ENCODE data around the gene KREMEN1. TPM values are rescaled to one million over a fixed set of nuclear protein-coding genes. Genes with fewer than 3 reads are reported as not detected.

Gene KREMEN1
- total and polyA plus RNA-seq, 5 donors from 2014 or later, result 0.10 TPM; not detected in 4

DNA sequence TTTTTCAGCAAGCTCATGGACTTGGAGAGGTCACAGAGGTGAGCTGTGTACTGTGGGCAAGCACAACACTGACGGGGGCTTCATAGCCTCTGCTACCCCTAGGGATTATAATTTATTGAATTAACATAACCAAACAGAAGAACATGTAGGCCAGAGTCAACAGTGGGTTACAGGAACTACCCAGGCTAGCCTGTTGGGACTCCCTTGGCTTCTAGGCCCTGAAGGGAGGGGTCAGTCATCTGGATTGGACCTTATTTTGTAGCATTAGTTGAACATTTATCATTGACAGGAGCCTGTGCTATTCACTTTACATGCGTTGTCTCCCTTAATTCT lies 56.9 kb downstream of the KREMEN1 start:
- Mint-ChIP-seq H3K4me1 (no peaks in the 10 kb centered on the region), H3K4me3 (no peak overlapping the region), H3K36me3 (no peaks in the 10 kb centered on the region), H3K27me3 (peaks cover 19% of the 10 kb centered on the region), H3K27ac (no peak overlapping the region), H3K9me3 (no peaks in the 10 kb centered on the region)
- Histone ChIP-seq H3K4me1 (ENCODE audit: control insufficient read depth, insufficient read depth, low read length, poor library complexity, severe bottlenecking) (no peaks in the 10 kb centered on the region), H3K27ac (ENCODE audit: insufficient read depth, low read length, poor library complexity, severe bottlenecking) (no peak overlapping the region), H3K36me3 (ENCODE audit: control insufficient read depth, insufficient read depth, low read length) (no peaks in the 10 kb centered on the region), H3K4me3 (ENCODE audit: low read depth, low read length) (no peak overlapping the region), H3K9me3 (ENCODE audit: control insufficient read depth in 2 of 2, low read length in 2 of 2) (no peaks in the 10 kb centered on the region), H3K27me3 (ENCODE audit: control insufficient read depth, insufficient read depth, low read length) (peaks cover under 1% of the 10 kb centered on the region)
- ATAC-seq (ENCODE audit: low read depth in 2 of 2) (no peak), DNase-seq (no peak)

DNA sequence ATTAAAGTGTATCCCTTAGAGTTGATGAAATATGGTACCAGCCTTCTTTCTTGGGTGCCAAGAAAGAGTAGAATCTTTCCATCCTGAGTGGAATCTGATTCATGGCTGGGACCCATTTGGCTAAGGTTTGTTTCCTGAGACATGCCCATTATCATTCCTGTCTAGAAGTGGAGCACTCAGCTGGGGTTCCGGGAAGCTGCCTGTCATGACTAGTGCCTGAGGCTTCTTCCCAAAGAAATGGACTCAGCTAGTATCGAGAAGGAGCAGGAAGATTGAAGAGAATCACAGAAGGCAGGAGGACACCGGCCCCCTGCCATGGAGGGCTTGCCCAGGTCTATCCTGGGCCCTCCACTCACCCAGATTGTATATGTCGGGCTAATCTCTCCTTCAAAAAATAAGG lies 57.6 kb downstream of the KREMEN1 start:
- Mint-ChIP-seq H3K4me1 (no peaks in the 10 kb centered on the region), H3K9me3 (no peaks in the 10 kb centered on the region), H3K27me3 (peaks cover 19% of the 10 kb centered on the region), H3K36me3 (no peaks in the 10 kb centered on the region), H3K4me3 (no peak overlapping the region), H3K27ac (no peak overlapping the region)
- no peak for DNase-seq
- no peak overlapping the region for H3K4me3 ChIP-seq (ENCODE audit: low read depth, low read length)
- H3K27me3 ChIP-seq (ENCODE audit: control insufficient read depth, insufficient read depth, low read length), result peaks cover 4% of the 10 kb centered on the region
- no peaks in the 10 kb centered on the region for H3K36me3 ChIP-seq (ENCODE audit: control insufficient read depth, insufficient read depth, low read length)
- no peaks in the 10 kb centered on the region for H3K4me1 ChIP-seq (ENCODE audit: control insufficient read depth, insufficient read depth, low read length, poor library complexity, severe bottlenecking)
- H3K27ac ChIP-seq (ENCODE audit: insufficient read depth, low read length, poor library complexity, severe bottlenecking), result no peak overlapping the region
- ATAC-seq (ENCODE audit: low read depth in 2 of 2), result no peak
- no peaks in the 10 kb centered on the region for H3K9me3 ChIP-seq (ENCODE audit: control insufficient read depth in 2 of 2, low read length in 2 of 2)

DNA sequence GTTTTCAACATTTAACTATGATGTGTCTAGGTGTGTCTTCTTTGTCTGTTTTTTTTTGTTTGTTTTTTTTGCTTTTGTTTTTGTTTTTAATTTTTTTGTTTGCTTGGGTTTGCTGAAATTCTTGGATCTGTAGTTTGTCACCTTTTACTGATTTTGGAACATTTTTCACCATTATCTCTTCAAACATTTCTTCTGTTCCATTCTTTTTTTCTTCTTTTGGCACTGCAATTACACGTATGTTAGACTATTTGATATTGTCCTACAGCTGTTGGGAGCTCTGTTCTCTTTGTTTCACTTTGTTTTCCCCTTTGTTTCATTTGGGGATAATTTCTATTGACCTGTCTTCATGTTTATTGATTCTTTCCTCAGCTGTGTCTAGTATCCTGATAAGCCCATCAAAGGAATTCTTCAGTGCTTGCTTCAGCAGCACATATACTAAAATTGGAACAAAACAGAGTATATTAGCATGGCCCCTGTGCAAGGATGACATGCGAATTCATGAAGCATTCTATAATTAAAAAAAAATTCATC lies 60.8 kb downstream of the KREMEN1 start:
- H3K4me3 ChIP-seq (ENCODE audit: low read depth, low read length), result no peak overlapping the region
- Mint-ChIP-seq H3K27ac (no peak overlapping the region), H3K4me1 (no peaks in the 10 kb centered on the region), H3K4me3 (no peak overlapping the region), H3K9me3 (no peaks in the 10 kb centered on the region), H3K27me3 (peaks cover 8% of the 10 kb centered on the region), H3K36me3 (no peaks in the 10 kb centered on the region)
- ATAC-seq (ENCODE audit: low read depth in 2 of 2) (no peak), DNase-seq (no peak)
- H3K36me3 ChIP-seq (ENCODE audit: control insufficient read depth, insufficient read depth, low read length), result no peaks in the 10 kb centered on the region
- H3K27ac ChIP-seq (ENCODE audit: insufficient read depth, low read length, poor library complexity, severe bottlenecking), result no peak overlapping the region
- peaks cover 4% of the 10 kb centered on the region for H3K27me3 ChIP-seq (ENCODE audit: control insufficient read depth, insufficient read depth, low read length)
- H3K9me3 ChIP-seq (ENCODE audit: control insufficient read depth in 2 of 2, low read length in 2 of 2), result no peaks in the 10 kb centered on the region
- no peaks in the 10 kb centered on the region for H3K4me1 ChIP-seq (ENCODE audit: control insufficient read depth, insufficient read depth, low read length, poor library complexity, severe bottlenecking)

DNA sequence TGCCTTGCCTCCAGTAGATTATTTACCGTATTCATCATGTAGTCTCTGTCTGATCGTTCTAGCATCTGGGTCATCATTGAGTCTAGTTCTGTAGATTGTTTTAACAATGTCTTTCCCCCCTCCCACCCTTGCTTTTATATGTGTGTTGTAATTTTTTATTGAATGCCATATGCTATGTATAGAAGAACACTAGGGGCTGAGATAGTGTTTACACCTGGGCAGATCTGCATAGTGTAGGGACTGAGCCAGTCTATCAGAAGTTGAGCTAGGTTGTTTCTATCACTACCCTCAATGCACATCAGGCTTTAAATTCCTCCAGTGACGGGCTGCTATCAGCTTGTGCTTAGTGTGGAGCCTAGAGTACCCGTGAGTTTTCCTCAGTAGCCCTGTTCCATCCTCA lies 61.6 kb downstream of the KREMEN1 start:
- DNase-seq, result no peak
- Mint-ChIP-seq H3K9me3 (peaks cover 0 to 1% (median 0%) of the 10 kb centered on the region in 7 donors), H3K27me3 (peaks cover 5% of the 10 kb centered on the region), H3K27ac (peak overlapping the region in 1 of 3 donors; percentile 11), H3K4me1 (no peaks in the 10 kb centered on the region), H3K4me3 (no peak overlapping the region), H3K36me3 (no peaks in the 10 kb centered on the region)
- Histone ChIP-seq H3K4me1 (ENCODE audit: control insufficient read depth, insufficient read depth, low read length, poor library complexity, severe bottlenecking) (no peaks in the 10 kb centered on the region), H3K9me3 (ENCODE audit: control insufficient read depth in 2 of 2, low read length in 2 of 2) (no peaks in the 10 kb centered on the region), H3K4me3 (ENCODE audit: low read depth, low read length) (no peak overlapping the region), H3K27me3 (ENCODE audit: control insufficient read depth, insufficient read depth, low read length) (peaks cover 4% of the 10 kb centered on the region), H3K36me3 (ENCODE audit: control insufficient read depth, insufficient read depth, low read length) (no peaks in the 10 kb centered on the region), H3K27ac (ENCODE audit: insufficient read depth, low read length, poor library complexity, severe bottlenecking) (no peak overlapping the region)
- ATAC-seq (ENCODE audit: low read depth in 2 of 2), result no peak

DNA sequence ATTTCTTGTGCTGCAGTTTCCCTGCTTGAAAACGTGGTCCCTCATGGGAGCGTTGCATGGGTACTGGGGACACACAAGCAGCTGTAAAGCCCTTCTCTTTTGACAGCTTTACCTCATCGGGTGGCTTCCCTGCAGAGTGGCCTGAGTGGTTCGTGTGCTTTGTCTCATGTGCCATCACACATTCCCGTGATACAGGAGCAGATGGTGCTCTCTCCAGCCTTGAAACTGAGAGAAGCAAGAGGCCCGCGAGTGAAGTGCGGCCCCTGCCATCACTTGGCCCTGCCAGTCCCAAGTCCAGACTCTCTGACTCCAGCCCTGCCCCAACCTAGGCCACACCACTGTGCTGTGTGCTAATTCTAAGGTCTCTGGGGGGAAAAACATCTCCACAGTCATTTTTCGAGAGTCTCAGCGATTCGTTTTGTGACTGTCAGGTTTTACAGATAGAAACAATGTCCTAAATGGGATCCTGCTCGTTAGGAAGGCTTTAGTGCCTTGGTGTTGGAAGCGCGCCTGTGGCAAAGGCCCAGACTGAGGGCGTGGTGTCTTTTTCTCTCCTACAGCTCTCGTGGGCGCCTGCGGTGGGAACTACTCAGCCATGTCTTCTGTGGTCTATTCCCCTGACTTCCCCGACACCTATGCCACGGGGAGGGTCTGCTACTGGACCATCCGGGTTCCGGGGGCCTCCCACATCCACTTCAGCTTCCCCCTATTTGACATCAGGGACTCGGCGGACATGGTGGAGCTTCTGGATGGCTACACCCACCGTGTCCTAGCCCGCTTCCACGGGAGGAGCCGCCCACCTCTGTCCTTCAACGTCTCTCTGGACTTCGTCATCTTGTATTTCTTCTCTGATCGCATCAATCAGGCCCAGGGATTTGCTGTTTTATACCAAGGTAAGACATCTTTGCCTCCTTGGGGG lies 64.2 kb downstream of the KREMEN1 start:
- Mint-ChIP-seq H3K4me3 (no peak overlapping the region), H3K27ac (no peak overlapping the region), H3K27me3 (peaks cover 4% of the 10 kb centered on the region), H3K4me1 (no peaks in the 10 kb centered on the region), H3K9me3 (peaks cover 0 to 1% (median 0%) of the 10 kb centered on the region in 7 donors), H3K36me3 (no peaks in the 10 kb centered on the region)
- Histone ChIP-seq H3K9me3 (ENCODE audit: control insufficient read depth in 2 of 2, low read length in 2 of 2) (no peaks in the 10 kb centered on the region), H3K4me1 (ENCODE audit: control insufficient read depth, insufficient read depth, low read length, poor library complexity, severe bottlenecking) (no peaks in the 10 kb centered on the region), H3K27me3 (ENCODE audit: control insufficient read depth, insufficient read depth, low read length) (peaks cover 4% of the 10 kb centered on the region), H3K27ac (ENCODE audit: insufficient read depth, low read length, poor library complexity, severe bottlenecking) (no peak overlapping the region), H3K36me3 (ENCODE audit: control insufficient read depth, insufficient read depth, low read length) (no peaks in the 10 kb centered on the region), H3K4me3 (ENCODE audit: low read depth, low read length) (no peak overlapping the region)
- ATAC-seq (ENCODE audit: low read depth in 2 of 2) (no peak), DNase-seq (no peak)

DNA sequence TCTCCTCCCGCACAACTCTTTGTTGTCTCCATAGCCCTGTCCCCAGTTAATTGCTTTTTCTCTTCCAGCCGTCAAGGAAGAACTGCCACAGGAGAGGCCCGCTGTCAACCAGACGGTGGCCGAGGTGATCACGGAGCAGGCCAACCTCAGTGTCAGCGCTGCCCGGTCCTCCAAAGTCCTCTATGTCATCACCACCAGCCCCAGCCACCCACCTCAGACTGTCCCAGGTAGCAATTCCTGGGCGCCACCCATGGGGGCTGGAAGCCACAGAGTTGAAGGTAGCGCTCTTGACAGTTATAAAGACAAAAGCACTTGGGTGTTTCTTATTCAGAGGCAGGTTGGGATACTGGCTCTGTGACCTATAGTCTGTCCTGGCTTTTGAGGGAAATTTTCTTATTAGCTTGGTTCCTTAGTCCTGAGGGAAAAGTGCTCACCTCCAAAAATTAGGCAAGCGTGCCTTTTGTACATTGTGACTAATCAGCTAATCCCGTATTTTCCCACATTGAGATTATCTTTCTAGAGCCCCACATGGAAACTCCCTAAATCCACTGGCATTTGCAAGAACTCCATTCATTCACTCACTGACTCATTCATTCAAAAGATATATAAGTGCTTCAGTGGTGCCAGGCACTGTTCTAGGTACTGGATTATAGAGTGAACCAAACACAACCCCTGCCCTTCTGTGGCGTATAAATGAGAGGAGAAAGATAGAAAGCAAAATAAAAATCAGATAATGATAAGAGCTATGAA lies 65.9 kb downstream of the KREMEN1 start:
- Histone ChIP-seq H3K36me3 (ENCODE audit: control insufficient read depth, insufficient read depth, low read length) (no peaks in the 10 kb centered on the region), H3K4me1 (ENCODE audit: control insufficient read depth, insufficient read depth, low read length, poor library complexity, severe bottlenecking) (no peaks in the 10 kb centered on the region), H3K27ac (ENCODE audit: insufficient read depth, low read length, poor library complexity, severe bottlenecking) (no peak overlapping the region), H3K27me3 (ENCODE audit: control insufficient read depth, insufficient read depth, low read length) (peaks cover 4% of the 10 kb centered on the region), H3K4me3 (ENCODE audit: low read depth, low read length) (no peak overlapping the region), H3K9me3 (ENCODE audit: control insufficient read depth in 2 of 2, low read length in 2 of 2) (no peaks in the 10 kb centered on the region)
- H3K4me3 Mint-ChIP-seq, result no peak overlapping the region
- no peaks in the 10 kb centered on the region for H3K36me3 Mint-ChIP-seq
- no peak overlapping the region for H3K27ac Mint-ChIP-seq
- no peaks in the 10 kb centered on the region for H3K4me1 Mint-ChIP-seq
- peaks cover 0 to 1% (median 0%) of the 10 kb centered on the region in 7 donors for H3K9me3 Mint-ChIP-seq
- ATAC-seq (ENCODE audit: low read depth in 2 of 2), result no peak
- no peak for DNase-seq
- H3K27me3 Mint-ChIP-seq, result peaks cover 6% of the 10 kb centered on the region

DNA sequence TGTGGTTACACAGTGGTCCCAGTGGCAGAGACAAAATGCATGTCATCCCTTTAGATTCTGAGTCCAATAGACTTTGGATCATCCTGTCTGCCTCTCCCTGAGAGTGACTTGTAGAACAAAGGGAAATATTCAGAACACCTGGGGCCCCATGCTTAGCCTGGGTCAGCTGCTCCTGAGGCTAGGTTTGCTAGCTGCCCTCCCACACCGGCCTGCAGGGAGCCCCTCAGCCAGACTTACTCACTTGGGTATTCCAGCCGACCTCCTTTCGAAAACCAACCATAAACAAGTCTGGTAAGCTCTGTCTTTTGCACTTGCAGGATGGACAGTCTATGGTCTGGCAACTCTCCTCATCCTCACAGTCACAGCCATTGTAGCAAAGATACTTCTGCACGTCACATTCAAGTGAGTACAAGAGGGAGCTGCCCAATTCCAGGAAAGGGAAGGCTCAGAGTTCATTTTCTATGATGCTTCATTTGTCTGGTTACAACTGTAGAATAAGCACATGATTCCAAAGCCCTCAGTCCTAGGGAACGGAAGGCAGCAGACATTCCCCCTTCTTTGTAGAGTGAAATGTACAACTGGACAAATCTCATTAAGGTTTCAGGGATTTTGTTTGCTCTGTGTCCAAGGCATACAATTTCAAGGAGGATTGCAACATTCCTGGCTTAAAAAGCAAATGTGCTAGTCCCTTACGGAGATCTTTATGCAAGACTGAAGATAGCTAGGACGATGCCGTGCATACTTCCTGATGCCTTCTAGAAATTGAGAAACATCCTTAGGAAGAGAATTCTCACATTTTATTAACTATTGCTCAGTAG lies 67.3 kb downstream of the KREMEN1 start:
- Mint-ChIP-seq H3K9me3 (peaks cover 0 to 1% (median 0%) of the 10 kb centered on the region in 7 donors), H3K4me3 (no peak overlapping the region), H3K4me1 (no peaks in the 10 kb centered on the region), H3K27me3 (peaks cover 6% of the 10 kb centered on the region), H3K27ac (no peak overlapping the region), H3K36me3 (no peaks in the 10 kb centered on the region)
- Histone ChIP-seq H3K27me3 (ENCODE audit: control insufficient read depth, insufficient read depth, low read length) (peaks cover 2% of the 10 kb centered on the region), H3K9me3 (ENCODE audit: control insufficient read depth in 2 of 2, low read length in 2 of 2) (no peaks in the 10 kb centered on the region), H3K4me3 (ENCODE audit: low read depth, low read length) (no peak overlapping the region), H3K27ac (ENCODE audit: insufficient read depth, low read length, poor library complexity, severe bottlenecking) (no peak overlapping the region), H3K36me3 (ENCODE audit: control insufficient read depth, insufficient read depth, low read length) (no peaks in the 10 kb centered on the region), H3K4me1 (ENCODE audit: control insufficient read depth, insufficient read depth, low read length, poor library complexity, severe bottlenecking) (no peaks in the 10 kb centered on the region)
- no peak for DNase-seq
- ATAC-seq (ENCODE audit: low read depth in 2 of 2), result no peak
